ENCODE results near the gene TGFBR2. TPM values are rescaled to one million over a fixed set of nuclear protein-coding genes. Genes with fewer than 3 reads are reported as not detected.

The TGFBR2 gene
- total RNA-seq, 4 donors from 2014 or later, result 120 to 418 (median 218) TPM

- DNase-seq, result no peak
- Histone ChIP-seq H3K27me3 (no peaks in the 10 kb centered on the region), H3K4me3 (replicated peaks in 1 of 3) (no peak overlapping the region), H3K27ac (no peak overlapping the region), H3K4me1 (no peaks in the 10 kb centered on the region), H3K36me3 (no peaks in the 10 kb centered on the region), H3K9me3 (no peaks in the 10 kb centered on the region)
- intact Hi-C loops (cut with DNase I), result no loop called here
- WGBS, 2 donors, result 98% methylated on average over 1 of the region's 1 CpG
- TF ChIP-seq POLR2A (IDR thresholded peaks at IDR 0.05) (no peak), CTCF (IDR thresholded peaks at IDR 0.05) (no peak)
Measured at GRCh38 chr3:30583973-30584372, 22.4 kb upstream of the TGFBR2 start.

GRCh38 chr3:30585654-30586053 is 20.7 kb upstream of the TGFBR2 start:
- Histone ChIP-seq H3K27me3 (no peaks in the 10 kb centered on the region), H3K4me1 (no peaks in the 10 kb centered on the region), H3K9me3 (no peaks in the 10 kb centered on the region), H3K4me3 (replicated peaks in 1 of 3) (no peak overlapping the region), H3K36me3 (no peaks in the 10 kb centered on the region), H3K27ac (no peak overlapping the region)
- intact Hi-C loops (cut with DNase I), result no loop called here
- WGBS, 2 donors, result 96 to 97% methylated on average over 4 of the region's 4 CpGs
- no peak for TF ChIP-seq CTCF (IDR thresholded peaks at IDR 0.05)
- no peak for TF ChIP-seq POLR2A (IDR thresholded peaks at IDR 0.05)
- DNase-seq, result no peak

GRCh38 chr3:30586096-30586805 is 20.1 kb upstream of the TGFBR2 start:
- H3K27me3 ChIP-seq, result no peaks in the 10 kb centered on the region
- H3K4me3 ChIP-seq (replicated peaks in 1 of 3), result no peak overlapping the region
- intact Hi-C loops (cut with DNase I), result no loop called here
- H3K36me3 ChIP-seq, result no peaks in the 10 kb centered on the region
- WGBS, 2 donors, result 83 to 84% methylated on average over 4 of the region's 4 CpGs
- no peak for DNase-seq
- H3K4me1 ChIP-seq, result no peaks in the 10 kb centered on the region
- no peak overlapping the region for H3K27ac ChIP-seq
- H3K9me3 ChIP-seq, result no peaks in the 10 kb centered on the region
- TF ChIP-seq CTCF (IDR thresholded peaks at IDR 0.05) (no peak), POLR2A (IDR thresholded peaks at IDR 0.05) (no peak)

- no peak overlapping the region for H3K27ac ChIP-seq
- WGBS, 2 donors, result 82 to 91% methylated on average over 4 of the region's 4 CpGs
- no peaks in the 10 kb centered on the region for H3K9me3 ChIP-seq
Measured at GRCh38 chr3:30586806-30587486, 19.5 kb upstream of the TGFBR2 start.

More at GRCh38 chr3:30586806-30587486, 19.5 kb upstream of the TGFBR2 start:
- Histone ChIP-seq H3K4me1 (no peaks in the 10 kb centered on the region), H3K27me3 (no peaks in the 10 kb centered on the region), H3K36me3 (no peaks in the 10 kb centered on the region), H3K4me3 (replicated peaks in 1 of 3) (no peak overlapping the region)
- TF ChIP-seq CTCF (IDR thresholded peaks at IDR 0.05) (no peak), POLR2A (IDR thresholded peaks at IDR 0.05) (no peak)
- intact Hi-C loops (cut with DNase I), result no loop called here
- no peak for DNase-seq
